GM12878 (cell line): ENCODE results near the gene LBH. TPM values are rescaled to one million over a fixed set of nuclear protein-coding genes. Genes with fewer than 3 reads are reported as not detected.

ENCODE experiments used
- ATAC-seq: fragments of 200-7000 bp; cut with Tn5 transposase; 3 replicates; pipeline ENCODE4 v1.9.1; 2020; ENCODE audit warnings: mild to moderate bottlenecking, moderate library complexity
- BruUV-seq: library from RNA; stranded (reverse); fragments of 400-500 nt; replicated peaks from 2 replicates; lab custom pipeline; 2021; lab: Mats Ljungman, UMichigan
- CTCF ChIA-PET: fragments of 300-600 bp; sonication (Branson Sonifier 250); formaldehyde crosslinking; extraction: SDS; loops from one replicate; lab custom pipeline; 2021; ENCODE audit warnings: inconsistent platforms; lab: Yijun Ruan, JAX
- POLR2A ChIA-PET: fragments of 350-600 bp; formaldehyde crosslinking; extraction: SDS; loops from one replicate; lab custom pipeline; 2021; ENCODE audit warnings: inconsistent platforms; lab: Charles Lee
- RAD21 ChIA-PET: fragments of 300-600 bp; sonication (Branson Sonifier 250); formaldehyde crosslinking; loops from one replicate; lab custom pipeline; 2023; ENCODE audit warnings: antibody characterized with exemption; ENCODE audit not compliant: unreplicated experiment; lab: Charles Lee
- SMC1A ChIA-PET: fragments of 300-600 bp; sonication (Branson Sonifier 250); formaldehyde crosslinking; loops from one replicate; lab custom pipeline; 2023; ENCODE audit not compliant: unreplicated experiment, uncharacterized antibody; lab: Charles Lee
- DNase-seq: peaks from one replicate; pipeline ENCODE4 v3.0.0-alpha.2; 2011; ENCODE audit warnings: low read depth, low spot score
- FAIRE-seq: peaks from 3 replicates; lab custom pipeline; 2011; peaks lifted over from hg19 to GRCh38; lab: Jason Lieb, UNC
- H2AFZ ChIP-seq: 2 replicates; pipeline ENCODE4 v1.6.0; 2011; ENCODE audit warnings: low read depth, low read length, control low read depth; ENCODE audit not compliant: control insufficient read depth
- H3K27ac ChIP-seq: 2 replicates; pipeline ENCODE4 v1.5.1; 2011; ENCODE audit warnings: control low read depth; ENCODE audit not compliant: control insufficient read depth, insufficient read depth
- H3K27me3 ChIP-seq, 2 experiments: replicated peaks in 1 of 2; 2 replicates each; pipeline versions ENCODE4 v1.6.0 to v1.6.1; 2011; ENCODE audit warnings: low read length in 1 of 2; ENCODE audit not compliant: control insufficient read depth in 2 of 2, insufficient read depth in 2 of 2
- H3K36me3 ChIP-seq, 2 experiments: 2 replicates each; pipeline ENCODE4 v1.5.1; 2011; ENCODE audit warnings: low read length in 1 of 2; ENCODE audit not compliant: control insufficient read depth in 2 of 2, insufficient read depth in 2 of 2
- H3K4me1 ChIP-seq: 2 replicates; pipeline ENCODE4 v1.6.1; 2011; ENCODE audit warnings: mild to moderate bottlenecking, low read length, moderate library complexity, mixed read lengths; ENCODE audit not compliant: control insufficient read depth, insufficient read depth
- H3K4me2 ChIP-seq: 2 replicates; pipeline ENCODE4 v1.6.0; 2011; ENCODE audit warnings: control low read depth; ENCODE audit not compliant: control insufficient read depth, insufficient read depth
- H3K4me3 ChIP-seq: fragments of 200-600 bp; sonication (generic); 2 replicates; pipeline ENCODE4 v1.5.1; 2016
- H3K79me2 ChIP-seq: 2 replicates; pipeline ENCODE4 v1.6.0; 2011; ENCODE audit warnings: low read length; ENCODE audit not compliant: control insufficient read depth, insufficient read depth
- H3K9ac ChIP-seq: 2 replicates; pipeline ENCODE4 v1.8.0; 2011; ENCODE audit warnings: low read length, control low read depth, mixed read lengths; ENCODE audit not compliant: control insufficient read depth, insufficient read depth
- H3K9me3 ChIP-seq: replicated peaks from 3 replicates; pipeline ENCODE4 v1.5.1; 2011; ENCODE audit warnings: mild to moderate bottlenecking, low read length; ENCODE audit not compliant: control insufficient read depth, insufficient read depth
- H4K20me1 ChIP-seq: 2 replicates; pipeline ENCODE4 v1.6.0; 2011; ENCODE audit not compliant: control insufficient read depth, insufficient read depth
- CBX3 ChIP-seq: fragments of 200-600 bp; sonication (generic); IDR thresholded peaks from 2 replicates; pipeline ENCODE4 v1.6.1; 2016; ENCODE audit warnings: low read depth, borderline replicate concordance
- E2F4 ChIP-seq: IDR thresholded peaks from 2 replicates; pipeline ENCODE4 v1.6.1; 2012; ENCODE audit warnings: low read depth, low read length, improper control_type of control experiment
- HDAC6 ChIP-seq: fragments of 200-600 bp; sonication (generic); IDR thresholded peaks from one replicate; pipeline ENCODE4 v1.8.0; 2017; ENCODE audit warnings: antibody characterized with exemption; ENCODE audit not compliant: unreplicated experiment
- PRDM15 ChIP-seq: fragments of 450-650 bp; formaldehyde crosslinking; IDR thresholded peaks from 2 replicates; pipeline ENCODE4 v1.4.0; 2020; ENCODE audit warnings: mild to moderate bottlenecking, moderate library complexity
- RELA ChIP-seq: fragments of 450-650 bp; IDR thresholded peaks from 2 replicates; pipeline ENCODE4 v1.8.0; 2014; ENCODE audit warnings: borderline replicate concordance; ENCODE audit not compliant: partially characterized antibody
- RFX5 ChIP-seq: IDR thresholded peaks from 2 replicates; pipeline ENCODE4 v1.6.1; 2011; ENCODE audit warnings: low read depth, low read length, improper control_type of control experiment
- SPI1 ChIP-seq: IDR thresholded peaks from 2 replicates; pipeline ENCODE4 v1.6.1; 2011; ENCODE audit warnings: low read depth, mild to moderate bottlenecking, low read length, moderate library complexity, borderline replicate concordance; ENCODE audit not compliant: insufficient read depth
- SREBF1 ChIP-seq: IDR thresholded peaks from 2 replicates; pipeline ENCODE4 v1.6.1; 2012; ENCODE audit warnings: mild to moderate bottlenecking, low read length
- WGBS: methylation state at CpG from one replicate; pipeline ENCODE4 v1.1.6; 2016; ENCODE audit warnings: low lambda C conversion rate; ENCODE audit not compliant: insufficient replicate concordance, insufficient coverage; ENCODE audit errors: missing lambda C conversion rate; 5-methylcytosine and 5-hydroxymethylcytosine counted together
- in situ Hi-C: fragments of 300-500 bp; cut with MboI; formaldehyde crosslinking; loops from 9 replicates; pipeline ENCODE4 v1.14.3; 2018; ENCODE audit warnings: mixed read lengths
- intact Hi-C: fragments of 100-400 bp; cut with micrococcal nuclease; formaldehyde crosslinking; loops from one replicate; pipeline ENCODE4 v1.14.2; 2022; ENCODE audit not compliant: unreplicated experiment
- polyA plus RNA-seq, 11 experiments: library from polyadenylated mRNA; depleted of rRNA in 4 of 11; unstranded in 6 of 11; stranded (reverse) in 5 of 11; fragments of >200 nt; fragmentation: Nextera tagmentation in 4 of 11; fragmentation: Illumina TruSeq in 1 of 11; extraction: Ambion mirVana in 4 of 11; extraction: Trizol in 1 of 11; gene quantifications; 1 replicate in 1 of 11; 2 replicates in 10 of 11; pipeline versions ENCODE4 v1.2.1 to v1.2.3, GENCODE V29; 2011 to 2016; ENCODE audit warnings: inconsistent platforms in 2 of 11, missing spikeins in 2 of 11, low read depth in 1 of 11
- total RNA-seq, 4 experiments: library from RNA; depleted of rRNA in 3 of 4; stranded (reverse); fragments of >200 nt in 3 of 4; fragmentation: Illumina TruSeq in 1 of 4; extraction: Trizol in 1 of 4; gene quantifications; 2 replicates each; pipeline versions ENCODE4 v1.2.1 to v1.2.3, GENCODE V29; 2013 to 2021

LBH gene
- total and polyA plus RNA-seq, 10 of the 15 experiments (the other 5 are each of a cell fraction or from before 2014, with no cell fraction given) = 9.3 to 133 (median 34.1) TPM

- RAD21 ChIA-PET = no interaction called here
- no peak overlapping the region for H3K27ac ChIP-seq
- TF ChIP-seq RELA (no peak), HDAC6 (no peak), PRDM15 (no peak), E2F4 (no peak), SREBF1 (no peak), CBX3 (no peak), SPI1 (no peak), RFX5 (no peak)
These were observed 40.2 kb upstream of the LBH start for GRCh38 chr2:30191107-30191506.

More at GRCh38 chr2:30191107-30191506, 40.2 kb upstream of the LBH start:
- Histone ChIP-seq H3K27me3 (no peaks in the 10 kb centered on the region), H3K4me1 (no peaks in the 10 kb centered on the region), H3K9ac (no peak overlapping the region), H3K36me3 (no peaks in the 10 kb centered on the region), H2AFZ (no peak overlapping the region), H3K79me2 (no peaks in the 10 kb centered on the region), H3K9me3 (no peaks in the 10 kb centered on the region), H3K4me3 (no peak overlapping the region), H4K20me1 (no peaks in the 10 kb centered on the region), H3K4me2 (no peak overlapping the region)
- intact Hi-C loops (no loop called here), in situ Hi-C loops (no loop called here)
- ATAC-seq (no peak), DNase-seq (no peak), FAIRE-seq (no peak)
- 87% methylated on average over 10 of the region's 10 CpGs for WGBS
- ChIA-PET SMC1A (interaction anchor here (1.0 kb wide), 1 partner anchor 17 kb away, joined by 3 read pairs; no protein-coding TSS in a partner anchor), CTCF (interaction anchor here (1.4 to 6.4 kb wide), 2 partner anchors 27 to 52 kb away, joined by 3 to 36 read pairs; no protein-coding TSS in a partner anchor), POLR2A (no interaction called here)
- BruUV-seq = no TSS peak
